Panc1 (cell line): Measurements from ENCODE around the gene CNEP1R1. TPM values are rescaled to one million over a fixed set of nuclear protein-coding genes. Genes with fewer than 3 reads are reported as not detected.

Experiments used
- ATAC-seq: fragments of 200-7000 bp; cut with Tn5 transposase; 2 replicates; pipeline ENCODE4 v1.9.1; 2020; ENCODE audit warnings: mild to moderate bottlenecking, moderate library complexity
- Bru-seq: library from RNA; stranded (reverse); fragments of 400-500 nt; gene quantifications from one replicate; lab custom pipeline; 2021; lab: Mats Ljungman, UMichigan
- BruChase-seq, 2 experiments: library from RNA; stranded (reverse); fragments of 400-500 nt; gene quantifications; one replicate each; lab custom pipeline; 2021; lab: Mats Ljungman, UMichigan
- BruUV-seq: library from RNA; stranded (reverse); fragments of 400-500 nt; replicated peaks from 2 replicates; lab custom pipeline; 2021; lab: Mats Ljungman, UMichigan
- CTCF ChIA-PET: fragments of 300-600 bp; sonication (Branson Sonifier 250); formaldehyde crosslinking; loops from one replicate; lab custom pipeline; 2022; ENCODE audit warnings: antibody characterized with exemption; lab: Charles Lee
- POLR2A ChIA-PET: fragments of 300-600 bp; sonication (Branson Sonifier 250); formaldehyde crosslinking; loops from one replicate; lab custom pipeline; 2022; ENCODE audit warnings: antibody characterized with exemption; lab: Charles Lee
- DNase-seq: peaks from one replicate; pipeline ENCODE4 v3.0.0-alpha.2; 2010; ENCODE audit warnings: low read depth, low spot score
- H3K27ac ChIP-seq: 2 replicates; pipeline ENCODE4 v1.5.1; 2011; ENCODE audit warnings: mild to moderate bottlenecking, low read length, inconsistent platforms
- H3K27me3 ChIP-seq: fragments of 200-500 bp; sonication (Bioruptor generic); 2 replicates; pipeline ENCODE4 v1.6.0; 2014; ENCODE audit warnings: low read length, inconsistent platforms; ENCODE audit not compliant: control insufficient read depth, insufficient read depth
- H3K36me3 ChIP-seq: fragments of 200-500 bp; sonication (Bioruptor generic); 2 replicates; pipeline ENCODE4 v1.5.1; 2014; ENCODE audit warnings: inconsistent platforms, mild to moderate bottlenecking, low read length, moderate library complexity; ENCODE audit not compliant: control insufficient read depth, insufficient read depth
- H3K4me1 ChIP-seq: 2 replicates; pipeline ENCODE4 v1.5.1; 2011; ENCODE audit warnings: inconsistent platforms, mild to moderate bottlenecking, low read length, moderate library complexity; ENCODE audit not compliant: control insufficient read depth, insufficient read depth
- H3K4me3 ChIP-seq, 2 experiments: 2 replicates each; pipeline ENCODE4 v1.5.1; 2011 to 2012; ENCODE audit warnings: low read depth in 2 of 2, low read length in 2 of 2, mild to moderate bottlenecking in 2 of 2, inconsistent platforms in 1 of 2, moderate library complexity in 1 of 2
- H3K9me3 ChIP-seq: fragments of 200-500 bp; sonication (Bioruptor generic); 2 replicates; pipeline ENCODE4 v1.5.1; 2014; ENCODE audit warnings: low read depth, mild to moderate bottlenecking, inconsistent platforms, low read length, moderate library complexity; ENCODE audit not compliant: control insufficient read depth, insufficient read depth
- CTCF ChIP-seq: fragments of 450-650 bp; IDR thresholded peaks from 2 replicates; pipeline ENCODE4 v1.5.1; 2017; ENCODE audit warnings: mild to moderate bottlenecking
- POLR2AphosphoS5 ChIP-seq: IDR thresholded peaks from 2 replicates; pipeline ENCODE4 v1.6.1; 2012; ENCODE audit warnings: mild to moderate bottlenecking, low read depth, low read length, moderate library complexity
- REST ChIP-seq, 2 experiments: IDR thresholded peaks; 2 replicates each; pipeline ENCODE4 v1.6.1; 2011 to 2012; ENCODE audit warnings: low read depth in 2 of 2, control low read depth in 1 of 2, low read length in 1 of 2, mild to moderate bottlenecking in 1 of 2, moderate library complexity in 1 of 2; ENCODE audit not compliant: insufficient read depth in 1 of 2
- SIN3A ChIP-seq: IDR thresholded peaks from 2 replicates; pipeline ENCODE4 v1.6.1; 2012; ENCODE audit warnings: low read depth, mild to moderate bottlenecking, low read length, moderate library complexity, borderline replicate concordance; ENCODE audit not compliant: insufficient read depth
- TCF7L2 ChIP-seq: IDR thresholded peaks from 2 replicates; pipeline ENCODE4 v1.6.1; 2011; ENCODE audit warnings: mild to moderate bottlenecking, low read depth, low read length, inconsistent platforms
- in situ Hi-C: cut with HindIII; loops from 2 replicates; pipeline ENCODE4 v1.10.0; 2016; ENCODE audit warnings: low sequenced_read_pairs, low pct_unique_long_range_greater_than_20kb
- intact Hi-C: fragments of 100-400 bp; cut with micrococcal nuclease; formaldehyde crosslinking; loops from one replicate; pipeline ENCODE4 v1.10.0; 2022; ENCODE audit not compliant: unreplicated experiment
- long read RNA-seq: library from polyadenylated mRNA; unstranded; transcript quantifications from one replicate; pipeline ENCODE4 v2.0.0, GENCODE V29; 2021; ENCODE audit not compliant: unreplicated experiment
- polyA plus RNA-seq: library from polyadenylated mRNA; unstranded; fragments of >200 nt; gene quantifications from one replicate; pipeline ENCODE4 v1.2.1, GENCODE V29; 2012; ENCODE audit warnings: missing spikeins; ENCODE audit not compliant: insufficient read length
- total RNA-seq: library from RNA; stranded (reverse); gene quantifications from one replicate; pipeline ENCODE4 v1.2.1, GENCODE V29; 2021; ENCODE audit not compliant: unreplicated experiment

Gene CNEP1R1
- 22.0 TPM for total RNA-seq
- 12.5 TPM for polyA plus RNA-seq
- Bru-seq, nascent RNA: percentile 71 among the genes with signal in this experiment
- percentile 87 among the genes with signal in this experiment for BruChase-seq, experiment 1, labeled RNA remaining after a 2-hour chase
- percentile 80 among the genes with signal in this experiment for BruChase-seq, experiment 2, labeled RNA remaining after a 6-hour chase
- long read RNA-seq, transcript CNEP1R1-203 (7 exons, 2,965 nt): minor isoform, 25 of 87 reads
- long read RNA-seq, transcript CNEP1R1-210 (5 exons, 1,992 nt): minor isoform, 7 of 87 reads
- long read RNA-seq, transcript CNEP1R1-202 (6 exons, 2,117 nt): major isoform, 39 of 87 reads
- long read RNA-seq, partial matches to known transcripts: 6 of 87 reads
- long read RNA-seq, other reads (novel, unspliced or antisense): 7 of 87 reads

- Histone ChIP-seq H3K9me3 (no peaks in the 10 kb centered on the region), H3K4me1 (peaks cover 13% of the 10 kb centered on the region), H3K27ac (peak within 1 kb of the TSS; percentile 88), H3K27me3 (no peaks in the 10 kb centered on the region), H3K4me3 (peak within 1 kb of the TSS; percentile 94), H3K36me3 (peaks cover 16% of the 10 kb centered on the region)
- ATAC-seq (peak; percentile 100), DNase-seq (peak; percentile 80)
- ChIA-PET POLR2A (no interaction called here), CTCF (interaction anchor here (0.6 to 1.2 kb wide), 4 partner anchors 42 to 209 kb away, joined by 3 to 5 read pairs (median 4); partner anchors contain the start of gene HEATR3)
- BruUV-seq: no TSS peak
- in situ Hi-C loops (no loop called here), intact Hi-C loops (no loop called here)
- TF ChIP-seq TCF7L2: no peak
- peak; percentile 74 for TF ChIP-seq SIN3A
- peak; percentile 57; the same call in 1 of the 2 replicates for TF ChIP-seq POLR2AphosphoS5
- 0 out of 4 replicates have a peak, but pooled peaks of 1 of the 2 experiments have one; percentile 48 for TF ChIP-seq REST (IDR thresholded peaks at IDR 0.05; ENCODE audit: insufficient read depth in 1 of 2, low read depth in 2 of 2, low read length in 1 of 2)
- peak; percentile 99 for TF ChIP-seq CTCF
Observed at GRCh38 chr16:50024684-50025536, at the start of gene CNEP1R1. CNEP1R1 (plus strand) TSS chr16:50025225; CDS start chr16:50025316, 91 bp downstream.

DNA sequence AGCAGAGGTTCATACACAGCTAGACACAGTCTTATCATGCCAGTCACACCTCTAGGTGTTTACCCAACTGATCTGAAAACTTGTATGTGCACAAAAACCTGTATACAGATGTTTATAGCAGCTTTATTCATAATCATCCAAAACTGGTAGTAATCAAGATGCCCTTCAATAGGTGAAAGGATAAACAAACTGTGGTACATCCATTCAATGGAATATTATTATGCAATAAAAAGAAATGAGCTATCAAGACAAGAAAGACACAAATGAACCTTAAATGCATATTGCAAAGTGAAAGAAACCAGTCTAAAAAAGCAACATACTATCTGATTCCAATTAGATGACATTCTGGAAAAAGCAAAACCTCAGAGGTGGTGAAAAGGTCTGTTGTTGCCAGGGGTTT is 47.6 kb upstream of the CNEP1R1 start:
- TF ChIP-seq TCF7L2: no peak
- TF ChIP-seq REST (IDR thresholded peaks at IDR 0.05; ENCODE audit: insufficient read depth in 1 of 2, low read depth in 2 of 2, low read length in 1 of 2): no peak
- no peak for TF ChIP-seq POLR2AphosphoS5
- no peak for TF ChIP-seq CTCF
- TF ChIP-seq SIN3A: no peak
- no peak overlapping the region for H3K27ac ChIP-seq
- no peaks in the 10 kb centered on the region for H3K4me1 ChIP-seq
- no peak for DNase-seq
- in situ Hi-C loops: no loop called here
- H3K9me3 ChIP-seq: no peaks in the 10 kb centered on the region
- POLR2A ChIA-PET: no interaction called here
- intact Hi-C loops: no loop called here
- no TSS peak for BruUV-seq
- H3K27me3 ChIP-seq: no peaks in the 10 kb centered on the region
- no peak for ATAC-seq
- CTCF ChIA-PET: no interaction called here
- no peaks in the 10 kb centered on the region for H3K36me3 ChIP-seq
- H3K4me3 ChIP-seq: no peak overlapping the region
